Activated CD4-positive, alpha-beta T cell treated with anti-CD3 and anti-CD28 coated beads, Interleukin-2, amount 50 U/mL, for 4 hours (primary cell): Measurements from ENCODE around the gene NRP1.

ENCODE experiments used
- DNase-seq, 2 experiments: peaks; one replicate each; pipeline ENCODE4 v3.0.0-alpha.2; 2020

Gene NRP1

GRCh38 chr10:33288127-33288526, 46.3 kb downstream of the NRP1 start:
- no peak for DNase-seq

DNA sequence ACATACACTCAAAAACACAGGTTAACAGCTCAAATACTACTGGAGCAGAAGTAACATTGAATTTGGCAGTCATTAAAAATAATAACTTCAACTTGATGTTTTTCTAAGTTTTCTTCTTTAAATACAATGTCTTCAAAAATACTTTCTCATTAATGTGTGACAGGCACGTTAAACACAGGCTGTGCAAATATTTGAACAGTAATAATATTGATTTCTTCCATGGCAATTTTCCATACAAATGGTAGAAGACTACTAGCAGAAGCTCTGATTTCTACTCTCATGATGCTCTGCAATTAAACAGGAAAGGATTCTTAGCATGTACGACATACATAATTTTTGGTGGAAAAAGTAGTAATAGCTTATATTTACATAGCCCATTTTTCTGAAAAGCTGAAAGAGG, 47.4 kb downstream of the NRP1 start:
- DNase-seq, result no peak

DNA sequence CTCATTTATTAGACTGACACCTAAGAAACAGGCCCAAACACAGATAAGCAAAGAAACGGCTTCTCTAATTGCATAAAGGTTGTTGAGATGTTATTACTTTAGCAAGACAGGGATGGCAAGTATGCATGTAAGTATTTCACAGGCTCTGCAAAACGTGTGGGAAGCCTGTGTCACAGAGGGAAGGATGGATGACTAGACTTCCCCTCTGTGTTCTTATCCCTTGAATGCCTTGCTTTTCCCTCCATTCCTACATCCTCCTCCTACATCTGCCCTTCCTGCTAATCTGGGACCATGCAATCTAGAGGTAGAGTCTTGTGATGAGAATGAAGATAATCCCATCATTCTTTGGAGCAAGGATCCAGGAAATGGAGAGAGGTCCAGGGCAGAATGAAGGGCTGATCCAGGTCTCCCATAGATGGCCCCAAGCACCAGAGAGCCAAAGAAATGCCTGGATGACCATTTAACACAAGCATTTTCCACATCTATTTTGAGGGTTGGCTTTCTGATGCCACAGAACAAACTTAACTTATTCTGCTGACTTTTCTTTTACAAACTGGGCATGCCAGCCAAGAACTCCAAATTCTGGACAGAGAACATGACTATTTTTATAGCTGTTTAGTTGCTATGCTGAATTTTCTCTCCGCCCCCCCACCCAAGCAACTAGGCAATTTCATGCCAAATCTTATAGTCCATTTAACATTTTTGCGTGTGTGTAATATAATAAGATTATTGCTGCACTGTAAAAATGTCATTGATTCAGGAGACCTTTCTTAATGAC, 48.1 kb downstream of the NRP1 start:
- DNase-seq, result no peak

GRCh38 chr10:33284945-33285344, 49.5 kb downstream of the NRP1 start:
- no peak for DNase-seq

GRCh38 chr10:33279811-33280602, 54.5 kb downstream of the NRP1 start:
- no peak for DNase-seq

- DNase-seq, result no peak
Observed at GRCh38 chr10:33279276-33279675, 55.2 kb downstream of the NRP1 start.

GRCh38 chr10:33278198-33278597, 56.3 kb downstream of the NRP1 start:
- no peak for DNase-seq

DNA sequence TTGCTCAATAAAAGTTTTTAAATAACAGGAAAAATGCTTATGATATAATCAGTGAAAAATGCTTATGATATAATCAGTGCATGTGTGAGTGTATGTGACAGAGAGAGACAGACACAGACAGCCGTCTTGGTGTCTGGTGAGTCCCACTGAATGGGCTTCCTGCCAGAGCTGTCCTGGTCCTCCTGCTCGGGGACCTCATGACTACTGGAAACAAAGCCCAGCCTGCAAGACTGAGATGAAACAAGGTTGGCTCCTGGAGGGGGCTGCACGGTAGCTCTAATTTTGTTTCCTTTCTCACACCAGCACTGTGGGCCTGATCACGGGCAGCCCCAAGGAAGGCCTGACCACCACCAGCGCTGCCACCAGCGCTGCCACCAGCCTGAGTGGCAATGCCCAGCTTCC, 57.3 kb downstream of the NRP1 start:
- no peak for DNase-seq

DNA sequence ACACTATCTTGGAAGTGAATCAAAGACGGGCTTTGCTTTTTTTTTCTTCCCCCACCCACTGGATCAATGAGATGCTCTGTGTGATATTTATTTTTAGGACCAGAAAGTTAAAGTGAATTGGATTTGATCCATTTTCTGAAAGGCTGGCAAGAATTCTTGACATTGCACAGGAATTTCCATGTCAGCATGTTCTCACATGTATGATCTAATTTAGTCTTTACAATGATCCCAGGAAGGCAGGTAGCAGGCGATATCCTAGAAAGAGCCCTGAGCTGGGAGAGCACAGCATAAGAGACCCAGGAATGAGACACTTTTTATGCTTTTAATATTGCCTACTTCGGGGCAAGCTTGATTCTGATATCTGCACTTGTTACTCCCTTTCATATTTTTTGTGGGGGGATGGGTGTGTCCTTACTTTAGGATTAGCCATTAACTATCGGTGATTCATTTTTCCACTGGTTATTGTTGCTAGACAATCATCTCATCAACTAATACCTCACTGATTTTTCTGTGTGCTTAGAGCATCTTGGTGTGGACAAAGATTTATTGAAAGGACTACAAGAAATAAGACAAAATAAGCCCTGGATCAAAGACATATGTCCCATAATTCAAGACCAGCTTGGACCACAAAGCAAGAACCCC, 58.1 kb downstream of the NRP1 start:
- no peak for DNase-seq

- DNase-seq, result no peak
Observed at GRCh38 chr10:33274096-33274785, 60.2 kb downstream of the NRP1 start.

GRCh38 chr10:33273295-33274002, 61.0 kb downstream of the NRP1 start:
- DNase-seq, result no peak

DNA sequence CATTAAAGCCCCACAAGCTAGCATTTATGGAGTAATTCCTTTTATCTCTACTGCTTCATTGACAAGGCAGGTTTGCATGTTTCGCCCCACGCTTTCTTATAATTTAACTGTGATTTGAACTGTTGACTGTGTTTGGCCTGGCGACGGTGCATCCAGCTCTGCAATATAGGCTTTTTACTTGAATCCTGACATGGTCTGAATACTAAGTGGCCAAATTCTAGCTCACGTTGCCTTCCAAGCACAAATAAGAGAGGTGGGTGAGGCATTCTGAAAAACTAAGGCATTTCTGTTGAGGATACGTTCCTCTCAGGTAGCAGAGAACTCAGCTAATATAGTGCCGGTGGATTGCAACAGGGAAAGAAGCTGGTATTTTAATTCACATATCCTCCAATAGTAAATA, 61.8 kb downstream of the NRP1 start:
- no peak for DNase-seq

- no peak for DNase-seq
Observed at GRCh38 chr10:33271969-33272583, 62.4 kb downstream of the NRP1 start.

- DNase-seq, result no peak
Observed at GRCh38 chr10:33270971-33271370, 63.5 kb downstream of the NRP1 start.

- no peak for DNase-seq
Observed at GRCh38 chr10:33267708-33268107, 66.8 kb downstream of the NRP1 start.

DNA sequence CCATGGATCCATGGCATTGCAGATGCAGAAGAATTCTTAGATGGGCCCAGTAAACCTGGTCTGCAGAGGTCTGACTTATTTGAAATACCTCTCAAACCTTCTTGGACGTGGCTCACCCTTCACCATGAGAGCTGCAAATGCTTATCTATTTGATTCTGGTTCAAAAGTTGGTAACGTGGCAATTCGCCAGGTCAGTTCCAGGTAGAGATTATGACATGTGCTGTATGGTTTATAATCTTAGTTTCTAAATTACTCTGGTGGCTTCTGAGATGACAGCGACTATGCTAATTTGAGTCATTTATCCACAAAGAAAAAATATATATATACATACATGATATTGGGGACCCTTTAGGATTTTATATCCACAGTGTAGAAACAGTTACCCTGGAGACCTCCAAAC, 68.8 kb downstream of the NRP1 start:
- no peak for DNase-seq

GRCh38 chr10:33263453-33263852, 71.0 kb downstream of the NRP1 start:
- DNase-seq, result no peak

- no peak for DNase-seq
Observed at GRCh38 chr10:33262871-33263270, 71.6 kb downstream of the NRP1 start.

- DNase-seq, result no peak
Observed at GRCh38 chr10:33260403-33261149, 73.9 kb downstream of the NRP1 start.

DNA sequence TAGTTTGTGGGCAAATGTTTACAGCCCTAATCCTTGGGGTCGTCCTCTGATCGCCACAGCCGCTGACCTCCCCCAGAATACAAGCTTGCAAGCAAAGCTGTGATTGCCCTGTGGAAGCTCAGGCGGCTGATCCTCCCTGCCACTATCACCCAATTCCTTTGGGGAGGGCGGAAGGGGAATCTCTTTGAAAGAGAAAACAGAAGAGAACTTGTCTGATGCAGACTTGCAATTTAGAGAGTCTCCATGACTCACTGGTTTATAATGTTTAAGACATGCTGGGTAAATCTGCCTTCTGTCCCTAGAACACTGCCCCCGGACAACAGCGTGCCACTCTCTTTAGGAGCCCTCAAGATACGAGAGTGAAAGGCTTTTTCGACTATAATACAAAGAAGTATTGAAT, 75.5 kb downstream of the NRP1 start:
- DNase-seq, result no peak

DNA sequence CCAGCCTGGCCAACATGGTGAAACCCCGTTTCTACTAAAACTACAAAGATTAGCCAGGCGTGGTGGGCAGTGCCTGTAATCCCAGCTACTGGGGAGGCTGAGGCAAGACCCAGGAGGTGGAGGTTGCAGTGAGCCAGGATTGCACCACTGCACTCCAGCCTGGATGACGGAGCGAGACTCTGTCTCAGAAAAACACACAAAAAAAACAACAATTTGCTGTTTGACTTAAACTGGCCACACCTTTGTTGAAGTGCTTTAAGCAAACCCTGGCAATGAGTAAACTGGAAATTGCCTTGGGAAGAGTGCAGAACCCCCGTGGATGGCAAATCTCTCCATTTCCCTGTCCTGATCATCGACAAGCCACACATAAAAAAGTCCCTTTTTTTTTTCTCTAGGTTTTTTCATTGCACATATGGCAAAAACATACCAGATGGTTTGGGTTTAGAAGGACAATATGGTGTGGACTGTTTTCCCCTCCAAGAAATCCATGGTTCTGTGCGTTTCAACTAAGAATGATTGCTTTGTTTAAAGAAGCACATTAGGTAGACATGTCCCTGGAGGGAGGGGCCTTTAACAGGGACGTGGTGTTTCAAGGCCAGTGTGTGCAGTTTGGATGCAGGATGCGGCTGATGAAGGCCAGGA, 76.9 kb downstream of the NRP1 start:
- DNase-seq, result no peak
